Mammary epithelial cell (primary cell): ENCODE data around the gene KIF1C.

Experiments used
- EZH2 ChIP-seq: IDR thresholded peaks from 2 replicates; pipeline ENCODE4 v1.6.1; 2012; ENCODE audit warnings: low read length, inconsistent platforms, borderline replicate concordance
- TF ChIP-seq, protein P1 (sequence below), 2 donors: IDR thresholded peaks in 1 of 2; conservative IDR thresholded peaks in 1 of 2; 2 replicates each; pipeline ENCODE4 v1.5.1; 2011 to 2012; ENCODE audit warnings: inconsistent platforms in 2 of 2, low read length in 2 of 2, mild to moderate bottlenecking in 2 of 2, control low read depth in 1 of 2, low read depth in 1 of 2; ENCODE audit not compliant: insufficient read depth in 1 of 2; ENCODE audit errors: extremely low read depth in 1 of 2

DNA sequence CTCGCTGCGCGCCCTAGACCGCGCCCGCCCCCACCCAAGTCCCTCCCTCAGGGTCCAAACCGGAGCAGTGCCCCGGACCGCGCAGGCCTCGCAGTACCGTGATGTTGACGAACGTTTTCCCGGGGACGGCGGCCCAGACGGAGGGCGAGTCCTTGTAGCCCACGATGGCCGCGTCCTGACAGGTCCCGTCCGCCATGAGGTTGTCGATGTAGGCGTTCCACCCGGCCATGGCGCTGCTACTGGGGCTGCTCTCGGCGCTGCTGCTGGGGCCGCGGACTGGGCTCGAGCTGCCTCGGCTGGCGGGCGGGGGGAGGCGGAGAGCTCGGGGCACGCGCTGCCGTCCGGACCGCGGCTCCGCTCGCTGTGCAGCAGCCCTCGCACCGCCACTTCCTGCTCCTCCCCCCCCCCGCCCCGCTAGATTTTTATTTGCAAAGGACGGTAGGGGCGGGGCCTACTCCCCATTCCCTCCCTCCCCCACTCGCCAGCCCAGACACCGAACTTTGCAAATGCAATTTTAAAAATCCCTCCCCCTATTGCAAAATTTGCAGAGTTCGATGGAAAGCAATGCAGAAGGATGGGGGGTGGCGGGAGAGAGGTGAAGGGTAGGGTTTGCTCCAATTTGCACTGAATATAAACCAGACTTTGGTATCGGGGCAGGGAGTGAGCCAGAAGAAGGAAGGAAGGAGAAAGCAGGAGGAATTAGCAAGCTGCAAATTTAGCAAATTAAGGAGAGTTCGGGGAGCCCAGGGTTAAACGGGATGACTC is 49.4 kb upstream of the KIF1C start, which contains the start of gene PFN1:
- TF ChIP-seq, protein P1, sequence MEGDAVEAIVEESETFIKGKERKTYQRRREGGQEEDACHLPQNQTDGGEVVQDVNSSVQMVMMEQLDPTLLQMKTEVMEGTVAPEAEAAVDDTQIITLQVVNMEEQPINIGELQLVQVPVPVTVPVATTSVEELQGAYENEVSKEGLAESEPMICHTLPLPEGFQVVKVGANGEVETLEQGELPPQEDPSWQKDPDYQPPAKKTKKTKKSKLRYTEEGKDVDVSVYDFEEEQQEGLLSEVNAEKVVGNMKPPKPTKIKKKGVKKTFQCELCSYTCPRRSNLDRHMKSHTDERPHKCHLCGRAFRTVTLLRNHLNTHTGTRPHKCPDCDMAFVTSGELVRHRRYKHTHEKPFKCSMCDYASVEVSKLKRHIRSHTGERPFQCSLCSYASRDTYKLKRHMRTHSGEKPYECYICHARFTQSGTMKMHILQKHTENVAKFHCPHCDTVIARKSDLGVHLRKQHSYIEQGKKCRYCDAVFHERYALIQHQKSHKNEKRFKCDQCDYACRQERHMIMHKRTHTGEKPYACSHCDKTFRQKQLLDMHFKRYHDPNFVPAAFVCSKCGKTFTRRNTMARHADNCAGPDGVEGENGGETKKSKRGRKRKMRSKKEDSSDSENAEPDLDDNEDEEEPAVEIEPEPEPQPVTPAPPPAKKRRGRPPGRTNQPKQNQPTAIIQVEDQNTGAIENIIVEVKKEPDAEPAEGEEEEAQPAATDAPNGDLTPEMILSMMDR (conservative IDR thresholded peaks at IDR 0.05 in 1 of 2, IDR thresholded peaks at IDR 0.05 in 1 of 2; ENCODE audit: extremely low read depth in 1 of 2, insufficient read depth in 1 of 2, low read depth in 1 of 2, low read length in 2 of 2) = no peak
- TF ChIP-seq EZH2 = no peak
